ENCODE results near the gene TCERG1L.

DNA sequence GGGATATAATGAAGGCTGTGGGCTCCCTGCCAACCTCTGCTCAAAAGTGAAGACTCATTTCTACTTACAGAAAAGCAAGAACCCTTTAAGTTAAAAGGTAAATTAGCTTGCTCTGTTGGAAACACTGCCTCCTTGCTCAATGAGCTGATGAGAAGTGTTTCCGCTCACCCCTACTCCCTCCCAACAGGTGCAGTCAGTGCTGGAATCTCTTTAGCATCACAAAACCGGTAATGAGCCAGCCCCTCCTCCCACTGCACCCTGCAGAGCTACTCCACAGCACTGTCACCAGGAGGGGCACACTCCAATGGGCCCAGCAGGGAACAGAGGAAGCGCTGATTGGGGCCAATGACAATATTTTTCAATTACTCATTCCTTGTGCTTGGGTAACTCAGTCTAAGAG, 262.5 kb downstream of the TCERG1L start:
- TF ChIP-seq, protein P1, sequence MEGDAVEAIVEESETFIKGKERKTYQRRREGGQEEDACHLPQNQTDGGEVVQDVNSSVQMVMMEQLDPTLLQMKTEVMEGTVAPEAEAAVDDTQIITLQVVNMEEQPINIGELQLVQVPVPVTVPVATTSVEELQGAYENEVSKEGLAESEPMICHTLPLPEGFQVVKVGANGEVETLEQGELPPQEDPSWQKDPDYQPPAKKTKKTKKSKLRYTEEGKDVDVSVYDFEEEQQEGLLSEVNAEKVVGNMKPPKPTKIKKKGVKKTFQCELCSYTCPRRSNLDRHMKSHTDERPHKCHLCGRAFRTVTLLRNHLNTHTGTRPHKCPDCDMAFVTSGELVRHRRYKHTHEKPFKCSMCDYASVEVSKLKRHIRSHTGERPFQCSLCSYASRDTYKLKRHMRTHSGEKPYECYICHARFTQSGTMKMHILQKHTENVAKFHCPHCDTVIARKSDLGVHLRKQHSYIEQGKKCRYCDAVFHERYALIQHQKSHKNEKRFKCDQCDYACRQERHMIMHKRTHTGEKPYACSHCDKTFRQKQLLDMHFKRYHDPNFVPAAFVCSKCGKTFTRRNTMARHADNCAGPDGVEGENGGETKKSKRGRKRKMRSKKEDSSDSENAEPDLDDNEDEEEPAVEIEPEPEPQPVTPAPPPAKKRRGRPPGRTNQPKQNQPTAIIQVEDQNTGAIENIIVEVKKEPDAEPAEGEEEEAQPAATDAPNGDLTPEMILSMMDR (IDR thresholded peaks at IDR 0.05; ENCODE audit: insufficient read depth, low read length) = no peak
- TF ChIP-seq GABPA (IDR thresholded peaks at IDR 0.05; ENCODE audit: low read depth) = no peak
- TF ChIP-seq POLR2AphosphoS5 (IDR thresholded peaks at IDR 0.05; ENCODE audit: low read depth) = no peak
- TF ChIP-seq, protein P2, sequence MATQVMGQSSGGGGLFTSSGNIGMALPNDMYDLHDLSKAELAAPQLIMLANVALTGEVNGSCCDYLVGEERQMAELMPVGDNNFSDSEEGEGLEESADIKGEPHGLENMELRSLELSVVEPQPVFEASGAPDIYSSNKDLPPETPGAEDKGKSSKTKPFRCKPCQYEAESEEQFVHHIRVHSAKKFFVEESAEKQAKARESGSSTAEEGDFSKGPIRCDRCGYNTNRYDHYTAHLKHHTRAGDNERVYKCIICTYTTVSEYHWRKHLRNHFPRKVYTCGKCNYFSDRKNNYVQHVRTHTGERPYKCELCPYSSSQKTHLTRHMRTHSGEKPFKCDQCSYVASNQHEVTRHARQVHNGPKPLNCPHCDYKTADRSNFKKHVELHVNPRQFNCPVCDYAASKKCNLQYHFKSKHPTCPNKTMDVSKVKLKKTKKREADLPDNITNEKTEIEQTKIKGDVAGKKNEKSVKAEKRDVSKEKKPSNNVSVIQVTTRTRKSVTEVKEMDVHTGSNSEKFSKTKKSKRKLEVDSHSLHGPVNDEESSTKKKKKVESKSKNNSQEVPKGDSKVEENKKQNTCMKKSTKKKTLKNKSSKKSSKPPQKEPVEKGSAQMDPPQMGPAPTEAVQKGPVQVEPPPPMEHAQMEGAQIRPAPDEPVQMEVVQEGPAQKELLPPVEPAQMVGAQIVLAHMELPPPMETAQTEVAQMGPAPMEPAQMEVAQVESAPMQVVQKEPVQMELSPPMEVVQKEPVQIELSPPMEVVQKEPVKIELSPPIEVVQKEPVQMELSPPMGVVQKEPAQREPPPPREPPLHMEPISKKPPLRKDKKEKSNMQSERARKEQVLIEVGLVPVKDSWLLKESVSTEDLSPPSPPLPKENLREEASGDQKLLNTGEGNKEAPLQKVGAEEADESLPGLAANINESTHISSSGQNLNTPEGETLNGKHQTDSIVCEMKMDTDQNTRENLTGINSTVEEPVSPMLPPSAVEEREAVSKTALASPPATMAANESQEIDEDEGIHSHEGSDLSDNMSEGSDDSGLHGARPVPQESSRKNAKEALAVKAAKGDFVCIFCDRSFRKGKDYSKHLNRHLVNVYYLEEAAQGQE (IDR thresholded peaks at IDR 0.05; ENCODE audit: insufficient replicate concordance, low read depth) = no peak
